Body of pancreas (tissue), 4 donors: ENCODE results near the gene YY1.

Experiments used
- POLR2A ChIP-seq, 3 donors: fragments of 450-650 bp; IDR thresholded peaks; one replicate each; pipeline ENCODE4 v1.6.1; 2016; ENCODE audit warnings: antibody characterized with exemption in 3 of 3, mild to moderate bottlenecking in 2 of 3
- TF ChIP-seq, protein P1 (sequence below), 7 experiments: fragments of 450-650 bp in 4 of 7; fragments of 200-600 bp in 3 of 7; sonication (generic) in 3 of 7; IDR thresholded peaks; one replicate each; pipeline ENCODE4 v1.5.1; 2016 to 2019; ENCODE audit warnings: antibody characterized with exemption in 7 of 7

DNA sequence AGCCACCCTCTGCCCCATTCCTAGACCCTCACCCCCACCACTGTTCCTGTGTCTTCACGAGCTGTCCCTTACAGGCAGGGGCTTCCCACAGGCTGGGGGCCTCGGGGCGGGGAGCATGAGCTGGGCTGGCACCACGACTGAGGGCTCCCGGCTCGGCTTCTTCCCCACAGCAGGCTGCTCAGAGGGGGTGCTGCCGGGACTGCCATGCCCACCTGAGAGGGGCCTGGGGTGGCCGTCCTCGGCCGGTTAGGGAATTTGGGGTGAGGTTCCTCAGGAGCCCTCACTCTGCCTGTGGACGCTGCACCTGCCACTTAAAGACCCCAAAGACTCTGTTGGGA, 91.0 kb downstream of the YY1 start:
- TF ChIP-seq POLR2A (IDR thresholded peaks at IDR 0.05) = no peak
- TF ChIP-seq, protein P1, sequence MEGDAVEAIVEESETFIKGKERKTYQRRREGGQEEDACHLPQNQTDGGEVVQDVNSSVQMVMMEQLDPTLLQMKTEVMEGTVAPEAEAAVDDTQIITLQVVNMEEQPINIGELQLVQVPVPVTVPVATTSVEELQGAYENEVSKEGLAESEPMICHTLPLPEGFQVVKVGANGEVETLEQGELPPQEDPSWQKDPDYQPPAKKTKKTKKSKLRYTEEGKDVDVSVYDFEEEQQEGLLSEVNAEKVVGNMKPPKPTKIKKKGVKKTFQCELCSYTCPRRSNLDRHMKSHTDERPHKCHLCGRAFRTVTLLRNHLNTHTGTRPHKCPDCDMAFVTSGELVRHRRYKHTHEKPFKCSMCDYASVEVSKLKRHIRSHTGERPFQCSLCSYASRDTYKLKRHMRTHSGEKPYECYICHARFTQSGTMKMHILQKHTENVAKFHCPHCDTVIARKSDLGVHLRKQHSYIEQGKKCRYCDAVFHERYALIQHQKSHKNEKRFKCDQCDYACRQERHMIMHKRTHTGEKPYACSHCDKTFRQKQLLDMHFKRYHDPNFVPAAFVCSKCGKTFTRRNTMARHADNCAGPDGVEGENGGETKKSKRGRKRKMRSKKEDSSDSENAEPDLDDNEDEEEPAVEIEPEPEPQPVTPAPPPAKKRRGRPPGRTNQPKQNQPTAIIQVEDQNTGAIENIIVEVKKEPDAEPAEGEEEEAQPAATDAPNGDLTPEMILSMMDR (IDR thresholded peaks at IDR 0.05) = no peak
